Endothelial cell of umbilical vein (primary cell): ENCODE results near the gene SNAP25.

Experiments used
- EZH2 ChIP-seq: IDR thresholded peaks from 2 replicates; pipeline ENCODE4 v1.6.1; 2012; ENCODE audit warnings: borderline replicate concordance, low read depth, mild to moderate bottlenecking, moderate library complexity, low read length, inconsistent platforms; ENCODE audit not compliant: severe bottlenecking
- JUN ChIP-seq: IDR thresholded peaks from 2 replicates; pipeline ENCODE4 v1.6.1; 2011; ENCODE audit warnings: borderline replicate concordance, low read depth; ENCODE audit not compliant: insufficient read length, insufficient read depth
- POLR2A ChIP-seq: IDR thresholded peaks from 2 replicates; pipeline ENCODE4 v1.6.1; 2012; ENCODE audit warnings: low read depth, mild to moderate bottlenecking, control low read depth, low read length
- POLR2AphosphoS5 ChIP-seq: IDR thresholded peaks from 2 replicates; pipeline ENCODE4 v1.6.1; 2012; ENCODE audit warnings: low read depth, mild to moderate bottlenecking, control low read depth, low read length, moderate library complexity; ENCODE audit not compliant: insufficient read depth
- TF ChIP-seq, protein P1 (sequence below), 2 donors: IDR thresholded peaks; 1 replicate in 1 of 2; 2 replicates in 1 of 2; pipeline ENCODE4 v1.5.1; 2011; ENCODE audit warnings: low read length in 2 of 2, mild to moderate bottlenecking in 2 of 2, moderate library complexity in 2 of 2, control low read depth in 1 of 2, inconsistent platforms in 1 of 2, low read depth in 1 of 2; ENCODE audit not compliant: insufficient read depth in 1 of 2; ENCODE audit errors: extremely low read depth in 1 of 2
- TF ChIP-seq, protein P2 (sequence below): IDR thresholded peaks from 2 replicates; pipeline ENCODE4 v1.6.1; 2011; ENCODE audit not compliant: insufficient read depth, insufficient read length

DNA sequence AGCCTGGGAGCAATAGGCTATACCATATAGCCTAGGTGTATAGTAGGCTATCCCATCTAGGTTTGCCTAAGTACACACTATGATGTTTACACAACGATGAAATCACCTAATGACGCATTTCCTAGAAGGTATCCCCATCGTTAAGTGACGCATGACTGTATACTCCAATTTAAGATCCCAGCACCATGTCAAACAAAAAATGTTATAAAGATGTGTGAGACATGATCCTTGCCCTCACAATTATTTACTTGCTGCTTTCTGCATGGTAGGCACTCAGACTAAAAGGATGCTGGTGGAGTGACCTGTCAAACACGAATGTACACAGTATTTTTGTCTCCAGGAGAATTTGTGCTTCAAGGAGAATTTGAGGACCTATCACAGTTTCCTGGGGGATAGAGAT, 32.3 kb downstream of the SNAP25 start:
- TF ChIP-seq, protein P1, sequence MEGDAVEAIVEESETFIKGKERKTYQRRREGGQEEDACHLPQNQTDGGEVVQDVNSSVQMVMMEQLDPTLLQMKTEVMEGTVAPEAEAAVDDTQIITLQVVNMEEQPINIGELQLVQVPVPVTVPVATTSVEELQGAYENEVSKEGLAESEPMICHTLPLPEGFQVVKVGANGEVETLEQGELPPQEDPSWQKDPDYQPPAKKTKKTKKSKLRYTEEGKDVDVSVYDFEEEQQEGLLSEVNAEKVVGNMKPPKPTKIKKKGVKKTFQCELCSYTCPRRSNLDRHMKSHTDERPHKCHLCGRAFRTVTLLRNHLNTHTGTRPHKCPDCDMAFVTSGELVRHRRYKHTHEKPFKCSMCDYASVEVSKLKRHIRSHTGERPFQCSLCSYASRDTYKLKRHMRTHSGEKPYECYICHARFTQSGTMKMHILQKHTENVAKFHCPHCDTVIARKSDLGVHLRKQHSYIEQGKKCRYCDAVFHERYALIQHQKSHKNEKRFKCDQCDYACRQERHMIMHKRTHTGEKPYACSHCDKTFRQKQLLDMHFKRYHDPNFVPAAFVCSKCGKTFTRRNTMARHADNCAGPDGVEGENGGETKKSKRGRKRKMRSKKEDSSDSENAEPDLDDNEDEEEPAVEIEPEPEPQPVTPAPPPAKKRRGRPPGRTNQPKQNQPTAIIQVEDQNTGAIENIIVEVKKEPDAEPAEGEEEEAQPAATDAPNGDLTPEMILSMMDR (IDR thresholded peaks at IDR 0.05; ENCODE audit: extremely low read depth in 1 of 2, insufficient read depth in 1 of 2, low read depth in 1 of 2, low read length in 2 of 2), result no peak
- TF ChIP-seq POLR2A (no peak), EZH2 (no peak), POLR2AphosphoS5 (no peak), JUN (no peak)
- TF ChIP-seq, protein P2, sequence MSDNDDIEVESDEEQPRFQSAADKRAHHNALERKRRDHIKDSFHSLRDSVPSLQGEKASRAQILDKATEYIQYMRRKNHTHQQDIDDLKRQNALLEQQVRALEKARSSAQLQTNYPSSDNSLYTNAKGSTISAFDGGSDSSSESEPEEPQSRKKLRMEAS, result no peak
